HFF-Myc (cell line): ENCODE measurements around the gene AHSP.
"Not testable (repeated sequence)": the region's sequence is repeated elsewhere in the genome, so short reads cannot be mapped to it uniquely, and the experiment has no call there.

Source experiments
- DNase-seq: peaks from one replicate; pipeline ENCODE4 v3.0.0-alpha.2; 2011; ENCODE audit warnings: low read depth; ENCODE audit errors: extremely low read depth
- H3K4me3 ChIP-seq: replicated peaks from 2 replicates; pipeline ENCODE4 v1.5.1; 2011; ENCODE audit warnings: low read depth, mild to moderate bottlenecking, control low read depth, low read length
- CTCF ChIP-seq: IDR thresholded peaks from 2 replicates; pipeline ENCODE4 v1.5.1; 2012; ENCODE audit warnings: mild to moderate bottlenecking, low read depth, low read length, control low read depth; ENCODE audit errors: missing control alignments

The AHSP gene

DNA sequence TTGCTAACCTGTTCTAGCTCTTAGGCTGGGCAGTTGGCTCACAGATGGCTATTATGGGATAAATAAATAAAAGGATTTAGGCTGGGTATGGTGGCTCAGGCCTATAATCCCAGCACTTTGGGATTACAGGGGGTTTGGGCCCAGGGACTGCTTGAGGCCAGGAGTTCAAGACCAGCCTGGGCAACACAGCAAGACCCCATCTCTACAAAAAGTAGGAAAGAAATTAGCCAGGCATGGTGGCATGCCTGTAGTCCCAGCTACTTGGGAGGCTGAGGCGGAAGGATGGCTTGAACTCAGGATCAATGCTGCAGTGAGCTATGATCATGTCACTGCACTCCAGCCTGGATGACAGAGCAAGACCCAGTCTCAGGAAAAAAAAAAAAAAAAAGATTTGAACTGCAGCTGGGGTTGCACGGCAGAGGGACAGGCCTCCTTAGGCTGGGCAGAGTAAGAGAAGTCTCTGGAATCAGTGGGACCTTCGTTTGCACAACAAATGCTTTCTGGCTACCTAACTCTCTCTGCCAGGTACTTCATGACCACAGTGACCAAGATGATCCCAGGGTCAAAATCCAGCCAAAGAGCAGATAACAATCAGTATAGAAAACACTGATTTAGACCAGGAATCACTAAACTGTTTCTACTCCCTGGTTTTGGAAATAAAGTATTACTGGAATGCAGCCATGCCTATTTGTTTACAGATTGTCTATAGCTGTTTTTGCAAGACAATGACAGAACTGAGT is 26.3 kb upstream of the AHSP start:
- no peak overlapping the region for H3K4me3 ChIP-seq
- no peak for TF ChIP-seq CTCF
- DNase-seq: no peak

GRCh38 chr16:31501966-31502348 is 25.7 kb upstream of the AHSP start:
- no peak for DNase-seq
- no peak for TF ChIP-seq CTCF
- no peak overlapping the region for H3K4me3 ChIP-seq

DNA sequence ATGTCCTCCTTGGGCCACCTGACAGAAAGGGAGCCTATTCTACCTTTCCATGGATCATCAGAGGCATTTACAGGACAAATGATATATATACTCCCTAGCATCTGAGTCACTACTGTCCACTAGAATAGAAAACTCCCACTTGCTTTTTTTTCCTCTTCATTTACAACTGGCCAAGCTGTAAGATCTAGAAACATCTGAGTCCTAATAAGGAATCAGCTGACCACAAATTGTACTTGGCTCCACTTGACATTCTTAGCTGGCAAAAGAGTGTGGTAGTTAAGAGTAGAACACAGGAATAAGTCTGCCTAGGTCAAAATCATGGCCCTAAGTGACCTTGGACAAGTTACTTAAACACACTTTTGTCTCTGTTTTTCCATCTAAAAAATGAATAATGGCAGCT is 24.7 kb upstream of the AHSP start:
- TF ChIP-seq CTCF: no peak
- DNase-seq: no peak

DNA sequence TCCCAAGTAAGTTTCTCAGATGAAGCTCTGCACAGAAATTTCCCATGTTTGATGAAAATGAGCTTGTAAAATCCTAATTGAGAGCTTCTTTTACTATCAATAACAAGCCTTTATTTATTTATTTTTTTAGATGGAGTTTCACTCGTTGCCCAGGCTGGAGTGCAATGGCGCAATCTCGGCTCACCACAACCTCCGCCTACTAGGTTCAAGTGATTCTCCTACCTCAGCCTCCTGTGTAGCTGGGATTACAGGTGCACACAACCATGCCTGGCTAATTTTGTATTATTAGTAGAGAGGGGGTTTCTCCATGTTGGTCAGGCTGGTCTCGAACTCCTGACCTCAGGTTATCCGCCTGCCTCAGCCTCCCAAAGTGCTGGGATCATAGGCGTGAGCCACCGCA is 24.1 kb upstream of the AHSP start:
- not testable (repeated sequence) for H3K4me3 ChIP-seq, DNase-seq

More for the DNA sequence above, 24.7 kb upstream of the AHSP start:
- H3K4me3 ChIP-seq: no peak overlapping the region

DNA sequence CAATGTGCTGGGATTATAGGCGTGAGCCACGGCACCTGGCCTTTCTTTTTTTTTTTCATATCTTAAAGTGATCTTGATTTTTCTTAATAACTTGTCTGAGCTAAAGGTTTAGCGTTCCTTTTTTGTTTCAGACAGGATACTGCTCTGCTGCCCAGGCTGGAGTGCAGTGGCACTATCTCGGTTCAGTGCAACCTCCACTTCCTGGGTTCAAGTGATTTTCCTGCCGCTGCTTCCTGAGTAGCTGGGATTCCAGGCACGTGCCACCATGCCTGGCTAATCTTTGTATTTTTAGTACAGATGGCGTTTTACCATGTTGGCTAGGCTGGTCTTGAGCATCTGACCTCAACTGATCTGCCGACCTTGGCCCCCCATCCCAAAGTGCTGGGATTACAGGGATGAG is 23.5 kb upstream of the AHSP start:
- DNase-seq: no peak
- no peak for TF ChIP-seq CTCF
- H3K4me3 ChIP-seq: no peak overlapping the region

DNA sequence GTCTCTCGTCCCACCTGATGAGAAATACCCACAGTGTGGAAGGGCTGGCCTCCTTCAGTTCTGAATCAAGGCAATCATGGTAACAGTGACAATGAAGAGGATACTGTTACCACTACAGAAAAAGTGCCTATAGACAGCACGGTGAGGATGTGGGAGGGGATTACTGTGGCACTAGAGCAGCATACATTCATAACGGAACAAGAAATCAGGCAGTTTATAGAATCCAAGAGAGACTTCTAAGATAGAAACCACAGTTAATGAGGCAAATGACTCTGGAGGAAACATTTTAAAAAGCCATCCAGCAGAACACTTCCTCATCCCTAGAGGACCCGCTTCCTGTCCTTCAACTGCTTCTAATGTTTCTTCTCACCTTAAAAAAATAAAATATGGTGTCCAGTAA is 22.2 kb upstream of the AHSP start:
- H3K4me3 ChIP-seq: no peak overlapping the region
- DNase-seq: no peak
- TF ChIP-seq CTCF: no peak

DNA sequence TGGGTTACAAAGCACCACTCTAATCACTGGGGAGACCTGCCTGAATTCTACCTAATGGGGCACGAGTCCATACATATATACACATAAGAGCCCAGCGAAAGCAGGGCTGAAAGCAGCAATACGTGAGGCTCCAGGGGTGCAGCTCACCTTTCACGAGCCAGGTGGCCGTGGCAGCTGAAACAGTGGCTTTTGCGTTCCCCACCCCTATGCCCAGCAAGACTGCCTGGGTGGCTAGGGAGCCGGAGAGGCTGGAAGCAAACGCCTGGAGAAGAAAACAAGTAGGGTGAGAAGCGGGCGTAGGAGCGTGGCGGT is 20.1 kb upstream of the AHSP start:
- no peak for DNase-seq
- peak overlapping the region; percentile 92 for H3K4me3 ChIP-seq
- TF ChIP-seq CTCF: no peak
